SK-N-SH (cell line): ENCODE data around the gene RGR.

Experiments used
- CHD2 ChIP-seq: fragments of 150-350 bp; IDR thresholded peaks from 2 replicates; pipeline ENCODE4 v1.6.1; 2018; ENCODE audit warnings: low read length; ENCODE audit not compliant: partially characterized antibody
- EP300 ChIP-seq, 2 experiments: IDR thresholded peaks; 2 replicates each; pipeline versions ENCODE4 v1.4.0 to v1.6.1; 2012; ENCODE audit warnings: borderline replicate concordance in 1 of 2, low read depth in 1 of 2, low read length in 1 of 2
- POLR2AphosphoS5 ChIP-seq: IDR thresholded peaks from 2 replicates; pipeline ENCODE4 v1.6.1; 2012; ENCODE audit warnings: low read depth, low read length
- TAF1 ChIP-seq: IDR thresholded peaks from 2 replicates; pipeline ENCODE4 v1.6.1; 2012; ENCODE audit warnings: low read depth, mild to moderate bottlenecking, low read length, moderate library complexity, borderline replicate concordance
- YY1 ChIP-seq: IDR thresholded peaks from 2 replicates; pipeline ENCODE4 v1.4.0; 2012; ENCODE audit warnings: low read depth, mild to moderate bottlenecking
- TF ChIP-seq, protein P1 (sequence below): IDR thresholded peaks from 2 replicates; pipeline ENCODE4 v1.4.0; 2012; ENCODE audit warnings: low read depth
- TF ChIP-seq, protein P2 (sequence below): IDR thresholded peaks from 2 replicates; pipeline ENCODE4 v1.6.1; 2012; ENCODE audit warnings: mild to moderate bottlenecking, low read depth, low read length, moderate library complexity
- TF ChIP-seq, protein P3 (sequence below): fragments of 200-600 bp; sonication (generic); IDR thresholded peaks from 2 replicates; pipeline ENCODE4 v1.6.1; 2017; ENCODE audit warnings: antibody characterized with exemption, mild to moderate bottlenecking, moderate library complexity
- TF ChIP-seq, protein P4 (sequence below): IDR thresholded peaks from 2 replicates; pipeline ENCODE4; 2012

DNA sequence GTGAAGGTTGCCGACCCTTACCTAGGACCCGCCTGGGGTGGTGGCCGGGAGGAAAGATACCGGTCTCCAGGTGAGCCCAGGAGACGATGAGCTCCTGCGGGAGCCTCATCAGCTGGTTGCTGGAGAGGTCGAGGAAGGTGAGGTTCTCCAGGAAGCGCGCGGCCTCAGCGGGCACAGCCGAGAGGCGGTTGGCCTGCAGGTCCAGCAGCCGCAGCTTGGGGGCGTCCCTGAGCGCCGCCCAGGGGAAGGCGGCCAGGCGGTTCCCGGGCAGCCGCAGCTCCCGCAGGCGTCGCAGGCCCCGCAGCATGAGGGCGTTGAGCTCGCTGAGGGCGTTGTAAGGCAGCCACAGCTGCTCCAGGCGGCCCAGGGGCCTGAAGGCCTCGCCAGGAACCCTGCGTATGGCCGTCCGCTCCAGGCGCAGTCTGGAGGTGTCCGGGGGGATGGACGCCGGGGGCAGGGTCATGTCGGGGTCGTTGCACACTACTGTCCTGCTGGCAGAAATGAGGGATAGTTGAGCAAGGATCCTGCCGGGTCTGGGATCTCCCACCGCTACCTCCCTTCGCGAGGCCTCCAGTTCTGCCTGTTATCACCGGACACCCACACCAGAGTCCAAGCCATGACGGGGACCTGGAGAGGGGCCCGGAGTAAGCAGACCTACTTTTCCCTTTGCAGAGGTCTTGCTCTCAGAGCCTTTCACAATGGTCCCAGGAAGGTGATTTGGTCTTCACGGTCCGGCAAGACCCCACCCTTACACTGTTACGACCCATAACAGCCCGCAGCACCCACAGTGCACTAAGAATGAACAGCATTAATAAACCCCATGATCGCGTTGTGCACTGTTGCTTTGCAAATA is 7.4 kb upstream of the RGR start:
- TF ChIP-seq, protein P1, sequence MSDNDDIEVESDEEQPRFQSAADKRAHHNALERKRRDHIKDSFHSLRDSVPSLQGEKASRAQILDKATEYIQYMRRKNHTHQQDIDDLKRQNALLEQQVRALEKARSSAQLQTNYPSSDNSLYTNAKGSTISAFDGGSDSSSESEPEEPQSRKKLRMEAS, result no peak
- TF ChIP-seq, protein P2, sequence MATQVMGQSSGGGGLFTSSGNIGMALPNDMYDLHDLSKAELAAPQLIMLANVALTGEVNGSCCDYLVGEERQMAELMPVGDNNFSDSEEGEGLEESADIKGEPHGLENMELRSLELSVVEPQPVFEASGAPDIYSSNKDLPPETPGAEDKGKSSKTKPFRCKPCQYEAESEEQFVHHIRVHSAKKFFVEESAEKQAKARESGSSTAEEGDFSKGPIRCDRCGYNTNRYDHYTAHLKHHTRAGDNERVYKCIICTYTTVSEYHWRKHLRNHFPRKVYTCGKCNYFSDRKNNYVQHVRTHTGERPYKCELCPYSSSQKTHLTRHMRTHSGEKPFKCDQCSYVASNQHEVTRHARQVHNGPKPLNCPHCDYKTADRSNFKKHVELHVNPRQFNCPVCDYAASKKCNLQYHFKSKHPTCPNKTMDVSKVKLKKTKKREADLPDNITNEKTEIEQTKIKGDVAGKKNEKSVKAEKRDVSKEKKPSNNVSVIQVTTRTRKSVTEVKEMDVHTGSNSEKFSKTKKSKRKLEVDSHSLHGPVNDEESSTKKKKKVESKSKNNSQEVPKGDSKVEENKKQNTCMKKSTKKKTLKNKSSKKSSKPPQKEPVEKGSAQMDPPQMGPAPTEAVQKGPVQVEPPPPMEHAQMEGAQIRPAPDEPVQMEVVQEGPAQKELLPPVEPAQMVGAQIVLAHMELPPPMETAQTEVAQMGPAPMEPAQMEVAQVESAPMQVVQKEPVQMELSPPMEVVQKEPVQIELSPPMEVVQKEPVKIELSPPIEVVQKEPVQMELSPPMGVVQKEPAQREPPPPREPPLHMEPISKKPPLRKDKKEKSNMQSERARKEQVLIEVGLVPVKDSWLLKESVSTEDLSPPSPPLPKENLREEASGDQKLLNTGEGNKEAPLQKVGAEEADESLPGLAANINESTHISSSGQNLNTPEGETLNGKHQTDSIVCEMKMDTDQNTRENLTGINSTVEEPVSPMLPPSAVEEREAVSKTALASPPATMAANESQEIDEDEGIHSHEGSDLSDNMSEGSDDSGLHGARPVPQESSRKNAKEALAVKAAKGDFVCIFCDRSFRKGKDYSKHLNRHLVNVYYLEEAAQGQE, result no peak
- TF ChIP-seq, protein P3, sequence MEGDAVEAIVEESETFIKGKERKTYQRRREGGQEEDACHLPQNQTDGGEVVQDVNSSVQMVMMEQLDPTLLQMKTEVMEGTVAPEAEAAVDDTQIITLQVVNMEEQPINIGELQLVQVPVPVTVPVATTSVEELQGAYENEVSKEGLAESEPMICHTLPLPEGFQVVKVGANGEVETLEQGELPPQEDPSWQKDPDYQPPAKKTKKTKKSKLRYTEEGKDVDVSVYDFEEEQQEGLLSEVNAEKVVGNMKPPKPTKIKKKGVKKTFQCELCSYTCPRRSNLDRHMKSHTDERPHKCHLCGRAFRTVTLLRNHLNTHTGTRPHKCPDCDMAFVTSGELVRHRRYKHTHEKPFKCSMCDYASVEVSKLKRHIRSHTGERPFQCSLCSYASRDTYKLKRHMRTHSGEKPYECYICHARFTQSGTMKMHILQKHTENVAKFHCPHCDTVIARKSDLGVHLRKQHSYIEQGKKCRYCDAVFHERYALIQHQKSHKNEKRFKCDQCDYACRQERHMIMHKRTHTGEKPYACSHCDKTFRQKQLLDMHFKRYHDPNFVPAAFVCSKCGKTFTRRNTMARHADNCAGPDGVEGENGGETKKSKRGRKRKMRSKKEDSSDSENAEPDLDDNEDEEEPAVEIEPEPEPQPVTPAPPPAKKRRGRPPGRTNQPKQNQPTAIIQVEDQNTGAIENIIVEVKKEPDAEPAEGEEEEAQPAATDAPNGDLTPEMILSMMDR, result no peak
- TF ChIP-seq EP300 (IDR thresholded peaks at IDR 0.05; ENCODE audit: borderline replicate concordance in 1 of 2, low read depth in 1 of 2, low read length in 1 of 2), result no peak
- no peak for TF ChIP-seq YY1
- TF ChIP-seq, protein P4, sequence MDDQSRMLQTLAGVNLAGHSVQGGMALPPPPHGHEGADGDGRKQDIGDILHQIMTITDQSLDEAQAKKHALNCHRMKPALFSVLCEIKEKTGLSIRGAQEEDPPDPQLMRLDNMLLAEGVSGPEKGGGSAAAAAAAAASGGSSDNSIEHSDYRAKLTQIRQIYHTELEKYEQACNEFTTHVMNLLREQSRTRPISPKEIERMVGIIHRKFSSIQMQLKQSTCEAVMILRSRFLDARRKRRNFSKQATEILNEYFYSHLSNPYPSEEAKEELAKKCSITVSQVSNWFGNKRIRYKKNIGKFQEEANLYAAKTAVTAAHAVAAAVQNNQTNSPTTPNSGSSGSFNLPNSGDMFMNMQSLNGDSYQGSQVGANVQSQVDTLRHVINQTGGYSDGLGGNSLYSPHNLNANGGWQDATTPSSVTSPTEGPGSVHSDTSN, result no peak
- no peak for TF ChIP-seq POLR2AphosphoS5
- TF ChIP-seq TAF1, result no peak
- TF ChIP-seq CHD2, result no peak
